GOT3 (cell line): ENCODE results near the gene ANAPC7.
"Not testable (repeated sequence)": the region's sequence is repeated elsewhere in the genome, so short reads cannot be mapped to it uniquely, and the experiment has no call there.

Experiments
- DNase-seq: peaks from one replicate; lab custom pipeline; 2025; ENCODE audit warnings: mixed read lengths; lab: John Stamatoyannopoulos, UW

Gene ANAPC7

GRCh38 chr12:110373962-110374611 is 29.4 kb downstream of the ANAPC7 start:
- DNase-seq, result no peak

DNA sequence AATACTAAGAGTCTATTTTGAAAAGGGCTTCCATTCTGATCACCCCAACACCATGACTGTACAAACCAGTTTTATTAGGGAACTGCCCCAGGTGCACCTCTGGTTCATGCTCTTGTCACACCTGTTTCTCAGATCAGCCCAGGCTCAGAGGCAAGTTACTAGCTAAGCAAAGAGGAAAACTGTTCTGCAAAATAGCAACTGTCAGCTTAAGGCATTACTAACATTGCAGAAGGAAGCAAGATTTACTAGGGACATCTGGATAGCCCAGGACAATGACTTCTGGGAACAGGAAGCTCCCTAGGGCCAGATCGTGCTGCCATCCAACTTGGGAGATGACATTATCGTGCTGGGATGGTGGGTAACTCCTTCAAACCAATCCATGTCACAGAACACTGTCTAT is 30.1 kb downstream of the ANAPC7 start:
- DNase-seq, result no peak

DNA sequence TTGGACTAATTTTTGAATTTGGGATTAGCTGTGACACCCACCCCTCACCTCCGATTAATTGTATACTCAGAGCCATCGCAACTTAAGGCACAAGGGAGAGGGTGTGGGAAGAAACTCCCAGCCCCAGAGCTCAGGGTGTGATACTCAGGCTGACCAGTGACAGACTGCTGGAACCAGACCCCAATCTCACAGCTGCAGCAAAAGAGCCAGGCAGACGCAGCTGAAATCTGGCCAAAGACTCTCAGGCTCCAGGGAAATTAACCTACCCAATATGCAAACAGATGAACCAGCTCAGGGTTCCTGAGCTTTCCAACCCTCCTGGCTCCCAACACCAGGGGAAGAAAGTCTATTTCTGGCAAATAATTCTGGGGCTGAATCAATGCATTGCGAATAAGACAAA is 30.5 kb downstream of the ANAPC7 start:
- no peak for DNase-seq

DNA sequence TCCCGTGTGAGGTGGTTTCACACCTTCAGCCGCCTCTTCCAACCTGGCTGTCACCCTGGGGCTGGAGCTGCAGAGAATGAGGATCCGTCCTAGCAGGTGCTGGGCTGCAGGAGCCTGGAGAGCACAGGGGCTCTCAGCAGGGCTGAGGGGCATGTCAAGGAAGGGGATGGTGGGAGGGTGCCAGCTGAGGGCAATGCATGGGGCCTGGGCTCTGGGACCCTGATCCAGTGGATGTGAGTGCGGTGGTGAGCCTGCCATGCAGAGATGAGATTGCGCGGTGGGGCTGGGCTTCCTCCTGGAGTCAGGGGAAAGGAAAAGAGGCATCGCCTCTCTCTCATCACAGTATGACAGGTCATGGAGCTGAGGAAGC is 31.5 kb downstream of the ANAPC7 start:
- DNase-seq, result no peak

DNA sequence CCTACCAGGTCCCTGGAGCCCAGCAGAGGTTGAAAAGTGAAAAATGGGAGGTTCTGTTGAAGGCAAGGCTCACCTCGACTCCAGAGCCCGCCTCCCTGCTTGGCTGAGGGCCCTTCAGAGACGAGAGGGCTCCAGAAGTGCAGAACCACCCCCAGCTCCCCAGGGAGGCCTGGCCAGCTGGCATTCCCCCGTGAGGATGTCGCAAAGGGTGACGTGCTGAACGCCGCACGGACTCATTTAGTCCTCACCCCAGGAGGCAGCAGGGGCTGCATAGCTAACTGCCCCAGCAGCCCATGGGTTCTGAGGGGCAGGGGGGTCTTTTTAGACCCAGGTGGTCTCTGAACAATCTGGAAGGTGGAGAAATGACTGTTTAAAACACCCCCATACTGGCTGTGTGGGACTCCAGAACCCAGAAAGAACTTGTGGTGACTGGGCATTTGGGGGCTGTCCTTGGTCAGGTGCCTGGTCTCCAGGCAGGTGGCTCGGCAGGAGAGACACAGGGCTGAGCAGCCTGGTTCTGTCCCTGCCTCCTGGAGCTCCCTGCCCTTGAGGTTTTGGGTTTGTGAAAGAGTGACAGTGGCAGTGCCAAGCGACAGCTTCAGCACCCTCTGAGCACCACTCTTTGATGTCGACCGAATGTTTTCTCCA is 32.0 kb downstream of the ANAPC7 start:
- no peak for DNase-seq

DNA sequence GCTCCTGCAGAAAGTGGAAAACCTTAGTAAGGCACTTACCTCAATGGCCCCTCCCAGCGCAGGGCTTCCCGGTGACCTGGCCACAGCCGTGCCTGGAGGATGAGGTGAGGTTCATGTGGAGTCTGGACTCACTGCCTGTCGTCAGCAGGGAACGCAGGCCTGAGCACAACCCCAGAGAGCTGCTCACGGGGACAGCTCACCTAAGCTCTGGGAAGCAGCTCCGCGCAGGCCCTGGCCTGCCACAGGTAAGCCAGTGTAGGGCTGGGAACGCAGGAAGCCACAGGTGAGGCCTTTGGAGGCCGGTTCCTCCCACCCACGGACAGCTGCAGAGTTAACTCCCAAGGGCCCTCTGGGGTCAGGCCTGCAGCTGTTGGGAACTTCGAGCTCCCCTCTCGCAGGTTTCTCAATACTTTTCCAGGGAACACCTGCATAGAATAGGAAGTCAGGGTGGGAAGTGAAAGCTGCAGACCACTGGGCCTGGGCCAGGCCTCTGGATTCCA is 32.7 kb downstream of the ANAPC7 start:
- DNase-seq, result no peak

- no peak for DNase-seq
These were observed 33.5 kb downstream of the ANAPC7 start for GRCh38 chr12:110369992-110370391.

DNA sequence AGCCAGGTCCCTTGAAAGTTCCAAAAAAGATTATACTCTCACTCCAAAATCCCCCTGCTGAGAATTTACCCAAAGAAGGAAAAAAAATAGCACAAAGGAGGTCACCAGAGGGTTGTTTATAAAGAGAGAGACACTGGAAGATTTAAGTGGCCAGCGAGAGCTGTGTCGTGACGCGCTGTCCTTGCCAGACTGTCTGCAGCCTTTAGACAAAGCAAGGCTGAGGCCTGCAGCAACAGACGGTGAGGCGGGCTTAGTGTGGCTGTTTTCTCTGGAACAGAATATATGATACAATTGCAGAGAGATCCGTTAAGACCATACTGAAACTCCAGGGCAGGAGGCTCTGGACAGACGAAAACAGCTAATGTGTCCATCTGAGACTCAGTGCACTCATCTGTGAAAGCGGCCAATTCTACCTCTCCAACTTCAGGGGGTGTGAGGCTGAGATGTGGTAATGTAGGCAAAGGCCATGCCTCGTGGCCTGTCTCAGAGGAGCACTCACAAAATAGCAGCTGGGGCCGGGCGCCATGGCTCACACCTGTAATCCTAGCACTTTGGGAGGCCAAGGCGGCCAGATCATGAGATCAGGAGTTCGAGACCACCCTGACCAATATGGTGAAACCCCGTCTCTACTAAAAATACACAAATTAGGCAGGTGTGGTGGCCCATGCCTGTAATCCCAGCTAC is 36.2 kb downstream of the ANAPC7 start:
- no peak for DNase-seq

DNA sequence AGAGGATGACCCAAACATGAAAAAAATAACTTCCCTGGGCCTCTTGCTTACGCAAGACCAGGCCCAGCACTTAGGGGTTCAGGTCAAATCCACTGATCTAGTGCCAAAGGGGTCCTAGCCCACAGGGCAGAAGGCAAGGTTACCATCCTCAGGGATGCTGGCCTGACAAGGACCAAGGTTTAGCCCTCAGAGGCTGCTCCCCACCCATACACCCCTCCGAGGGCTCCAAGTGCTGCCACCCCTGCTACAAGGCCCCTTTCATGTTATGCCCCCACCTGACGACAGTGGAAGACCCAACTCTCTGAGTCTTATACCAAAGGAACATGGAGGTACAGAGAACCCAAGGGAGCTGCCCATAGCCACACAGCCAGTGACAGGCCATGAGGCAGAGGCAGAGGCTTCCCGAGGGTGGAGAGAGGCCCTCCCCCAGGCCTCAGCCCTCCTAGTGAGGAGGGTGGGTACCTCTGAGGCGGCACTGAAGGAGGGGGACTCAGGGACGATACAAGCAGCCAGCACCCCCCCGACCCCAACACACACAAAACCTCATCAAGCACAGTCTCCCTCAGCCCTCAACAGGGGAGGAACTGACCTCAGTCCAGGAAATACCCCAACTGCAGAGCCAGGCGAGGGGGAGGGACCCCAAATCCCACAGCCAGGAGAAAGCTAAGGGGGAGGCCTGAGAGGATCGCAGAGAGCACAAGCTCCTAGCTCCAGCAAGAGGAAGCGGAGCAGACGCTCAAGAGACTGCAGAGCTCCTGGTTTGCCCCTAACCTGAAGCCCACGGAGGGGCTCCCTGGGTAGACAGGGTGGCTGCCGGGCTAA is 37.0 kb downstream of the ANAPC7 start:
- no peak for DNase-seq

GRCh38 chr12:110365489-110366320 is 37.8 kb downstream of the ANAPC7 start:
- DNase-seq, result no peak

- DNase-seq, result no peak
These were observed 42.3 kb downstream of the ANAPC7 start for GRCh38 chr12:110361216-110361615.

- not testable (repeated sequence) for DNase-seq
These were observed 45.0 kb downstream of the ANAPC7 start for GRCh38 chr12:110358384-110359097.

DNA sequence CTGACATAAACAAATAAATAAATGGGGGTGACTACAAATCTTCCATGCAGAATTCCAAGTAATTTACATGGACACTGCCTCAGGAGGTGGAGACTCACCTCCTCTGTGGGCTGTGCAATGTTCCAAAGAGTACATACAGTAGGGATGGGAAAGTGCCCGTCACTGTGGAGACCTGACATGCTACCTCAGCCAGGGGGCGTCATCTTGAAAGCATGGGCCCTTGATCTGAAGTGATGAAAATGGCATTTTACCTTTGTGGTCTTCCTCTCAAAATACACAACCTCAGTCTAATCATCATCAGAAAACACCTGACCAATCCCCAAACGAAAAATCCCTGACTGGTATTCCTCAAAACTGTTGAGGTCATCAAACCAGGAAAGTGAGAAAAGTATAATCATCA is 48.4 kb downstream of the ANAPC7 start:
- no peak for DNase-seq

- no peak for DNase-seq
These were observed 49.2 kb downstream of the ANAPC7 start for GRCh38 chr12:110354172-110354780.

DNA sequence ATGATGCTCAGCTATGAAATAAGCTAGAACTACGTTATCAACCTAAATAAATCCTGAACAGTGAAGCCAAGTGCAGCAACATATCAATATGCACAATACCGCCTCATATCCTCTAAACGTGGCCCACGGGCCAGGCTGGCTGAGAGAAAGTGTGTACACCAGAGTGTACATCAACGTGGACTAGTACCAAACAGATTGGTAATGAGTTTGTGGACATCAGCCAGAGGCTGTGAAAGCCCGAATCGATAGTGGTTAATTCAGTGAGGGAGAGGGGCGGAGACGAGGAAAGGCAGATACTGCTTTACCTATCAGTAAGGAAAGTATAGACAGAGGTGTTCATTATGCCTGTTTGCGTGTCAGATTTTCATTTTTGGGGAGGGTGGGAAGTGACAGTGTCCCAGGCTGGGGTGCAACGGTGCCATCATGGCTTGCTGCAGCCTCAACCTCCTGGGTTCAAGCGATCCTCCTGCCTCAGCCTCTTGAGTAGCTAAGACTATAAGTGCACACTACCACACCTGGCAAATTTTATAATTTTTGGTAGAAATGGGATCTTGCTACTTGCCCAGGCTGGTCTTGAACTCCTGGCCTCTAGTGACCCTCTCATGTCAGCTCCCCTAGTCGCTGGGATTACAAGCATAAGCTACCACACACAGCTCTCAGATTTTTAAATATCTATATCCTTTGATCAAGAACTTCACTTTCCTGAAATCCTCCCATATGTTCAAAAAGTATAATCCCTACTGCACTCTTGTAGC is 50.1 kb downstream of the ANAPC7 start:
- DNase-seq, result no peak

GRCh38 chr12:110352401-110352800 is 51.1 kb downstream of the ANAPC7 start:
- DNase-seq, result no peak

DNA sequence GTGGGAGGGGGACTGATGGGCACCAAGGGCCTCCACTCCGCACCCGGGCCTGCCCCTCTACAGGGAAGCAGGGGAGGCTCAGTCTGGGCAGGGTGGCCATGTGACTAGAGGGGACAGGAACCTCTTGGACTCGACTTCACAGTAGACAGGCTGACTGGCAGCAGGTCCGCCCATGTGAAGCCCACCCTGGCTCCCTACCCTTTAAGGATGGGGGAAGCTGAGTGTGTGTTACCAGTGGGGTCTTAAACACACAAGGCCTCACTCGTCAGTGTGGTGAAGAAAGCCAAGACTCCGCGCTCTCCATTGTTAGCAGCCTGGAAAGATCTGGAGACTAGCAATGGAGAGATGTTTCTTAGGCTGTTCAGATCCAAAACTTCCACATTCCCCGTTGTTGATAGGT is 52.4 kb downstream of the ANAPC7 start:
- DNase-seq, result no peak

DNA sequence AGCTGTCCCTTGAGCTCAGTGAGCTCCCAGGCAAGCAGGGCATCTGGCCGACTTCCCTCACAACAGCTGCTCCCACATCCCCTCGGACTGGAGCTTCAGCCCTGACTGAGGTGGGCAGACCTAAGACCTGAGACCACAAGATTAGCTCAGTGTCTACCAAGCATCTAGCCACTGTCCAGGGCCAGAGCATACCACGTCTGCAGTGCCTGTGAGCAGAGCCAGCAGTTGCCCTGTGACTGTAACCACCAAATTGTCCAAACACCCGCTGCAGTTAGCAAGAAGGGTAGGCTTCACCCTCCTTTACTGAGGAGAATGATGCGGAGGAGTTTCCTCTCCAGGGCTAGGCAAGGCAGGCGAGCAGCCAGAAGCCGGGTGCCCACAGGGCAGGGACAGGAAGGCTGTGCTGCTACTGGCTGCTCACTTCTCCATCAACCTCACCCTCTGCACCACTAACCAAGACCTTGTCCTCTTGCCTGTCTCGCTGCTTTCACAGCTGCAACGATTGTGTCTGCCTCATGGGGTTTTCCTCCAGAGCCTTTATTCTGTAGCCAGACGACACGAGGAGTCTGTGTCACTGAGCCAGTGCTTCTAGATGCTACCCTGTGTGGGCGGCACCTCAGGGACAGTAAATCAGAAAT is 53.9 kb downstream of the ANAPC7 start:
- DNase-seq, result no peak

GRCh38 chr12:110349096-110349495 is 54.4 kb downstream of the ANAPC7 start:
- DNase-seq, result no peak
